GM23338 (cell line): ENCODE results near the gene CXCR5. TPM values are rescaled to one million over a fixed set of nuclear protein-coding genes. Genes with fewer than 3 reads are reported as not detected.

Experiments
- ATAC-seq: fragments of 200-7000 bp; cut with Tn5 transposase; 3 replicates; pipeline ENCODE4 v1.9.1; 2020
- DNase-seq: peaks from one replicate; pipeline ENCODE4 v3.0.0-alpha.2; 2015; ENCODE audit warnings: low spot score
- H2AFZ ChIP-seq: fragments of 200-600 bp; sonication (generic); 2 replicates; pipeline ENCODE4 v1.8.0; 2016; ENCODE audit warnings: antibody characterized with exemption, mild to moderate bottlenecking, moderate library complexity
- H3F3A ChIP-seq: fragments of 200-600 bp; sonication (generic); replicated peaks from 2 replicates; pipeline ENCODE4 v1.8.0; 2017; ENCODE audit warnings: antibody characterized with exemption, mixed run types, low read depth
- H3K27ac ChIP-seq: fragments of 200-600 bp; sonication (generic); 2 replicates; pipeline ENCODE4 v1.6.1; 2016; ENCODE audit warnings: low read depth
- H3K27me3 ChIP-seq: fragments of 200-600 bp; sonication (generic); 2 replicates; pipeline ENCODE4 v1.8.0; 2016; ENCODE audit warnings: mild to moderate bottlenecking, mixed run types, moderate library complexity; ENCODE audit not compliant: insufficient read depth
- H3K36me3 ChIP-seq: fragments of 200-600 bp; sonication (generic); 2 replicates; pipeline ENCODE4 v1.8.0; 2016; ENCODE audit warnings: mild to moderate bottlenecking; ENCODE audit not compliant: insufficient read depth
- H3K4me1 ChIP-seq: fragments of 200-600 bp; sonication (generic); 2 replicates; pipeline ENCODE4 v1.8.0; 2016; ENCODE audit warnings: mild to moderate bottlenecking, moderate library complexity; ENCODE audit not compliant: insufficient read depth
- H3K4me2 ChIP-seq: fragments of 200-600 bp; sonication (generic); 2 replicates; pipeline ENCODE4 v1.7.1; 2017; ENCODE audit warnings: mixed run types
- H3K4me3 ChIP-seq: fragments of 200-600 bp; sonication (generic); 2 replicates; pipeline ENCODE4 v1.6.1; 2016; ENCODE audit warnings: mixed run types
- H3K79me2 ChIP-seq: fragments of 200-600 bp; sonication (generic); replicated peaks from 2 replicates; pipeline ENCODE4 v1.8.0; 2017; ENCODE audit warnings: mild to moderate bottlenecking; ENCODE audit not compliant: insufficient read depth
- H3K9me2 ChIP-seq: fragments of 200-600 bp; sonication (generic); 2 replicates; pipeline ENCODE4 v1.8.0; 2017; ENCODE audit not compliant: insufficient read depth
- H4K20me1 ChIP-seq: fragments of 200-600 bp; sonication (generic); replicated peaks from 2 replicates; pipeline ENCODE4 v1.8.0; 2017; ENCODE audit warnings: mild to moderate bottlenecking; ENCODE audit not compliant: insufficient read depth
- H3K27ac Mint-ChIP-seq: 2 replicates; pipeline ENCODE4 v1.8.0; 2020; ENCODE audit warnings: inconsistent platforms, mild to moderate bottlenecking, moderate library complexity, mixed read lengths
- H3K27me3 Mint-ChIP-seq: 3 replicates; pipeline ENCODE4 v1.8.0; 2022; ENCODE audit warnings: low read depth, mild to moderate bottlenecking, moderate library complexity, mixed read lengths, inconsistent platforms; ENCODE audit not compliant: insufficient read depth, poor library complexity
- H3K36me3 Mint-ChIP-seq: 3 replicates; pipeline ENCODE4 v1.8.0; 2021; ENCODE audit warnings: low read depth, mild to moderate bottlenecking, inconsistent platforms, moderate library complexity, mixed read lengths
- H3K4me1 Mint-ChIP-seq: 3 replicates; pipeline ENCODE4 v1.8.0; 2020; ENCODE audit warnings: mild to moderate bottlenecking, inconsistent platforms, mixed read lengths
- H3K4me3 Mint-ChIP-seq: 3 replicates; pipeline ENCODE4 v1.8.0; 2021; ENCODE audit warnings: moderate library complexity, mild to moderate bottlenecking, inconsistent platforms, mixed read lengths
- H3K9me3 Mint-ChIP-seq: 3 replicates; pipeline ENCODE4 v1.8.0; 2020; ENCODE audit warnings: moderate library complexity, mild to moderate bottlenecking, inconsistent platforms, mixed read lengths
- CTCF ChIP-seq, 2 experiments: fragments of 200-600 bp in 1 of 2; sonication (generic) in 1 of 2; conservative IDR thresholded peaks; 2 replicates each; pipeline versions ENCODE4 v1.5.1 to v1.6.1; 2016 to 2017; ENCODE audit warnings: antibody characterized with exemption in 2 of 2, low read depth in 2 of 2, mild to moderate bottlenecking in 2 of 2, moderate library complexity in 1 of 2
- ETS1 ChIP-seq: IDR thresholded peaks from 2 replicates; pipeline ENCODE4 v1.6.1; 2016; ENCODE audit warnings: antibody characterized with exemption
- EZH2 ChIP-seq: fragments of 200-600 bp; sonication (generic); IDR thresholded peaks from one replicate; pipeline ENCODE4 v1.8.0; 2017; ENCODE audit warnings: antibody characterized with exemption, mild to moderate bottlenecking, low read depth; ENCODE audit not compliant: unreplicated experiment
- NANOG ChIP-seq: IDR thresholded peaks from 2 replicates; pipeline ENCODE4 v1.6.1; 2016; ENCODE audit warnings: antibody characterized with exemption, borderline replicate concordance
- POLR2AphosphoS5 ChIP-seq: IDR thresholded peaks from 2 replicates; pipeline ENCODE4 v1.6.1; 2016; ENCODE audit warnings: antibody characterized with exemption, low read depth
- REST ChIP-seq: IDR thresholded peaks from one replicate; pipeline ENCODE4 v1.6.1; 2018; ENCODE audit warnings: antibody characterized with exemption; ENCODE audit not compliant: unreplicated experiment
- STAT1 ChIP-seq: IDR thresholded peaks from one replicate; pipeline ENCODE4 v1.6.1; 2016; ENCODE audit warnings: antibody characterized with exemption; ENCODE audit not compliant: unreplicated experiment
- ZNF114 ChIP-seq: fragments of 250-450 bp; sonication (Bioruptor Pico); IDR thresholded peaks from 2 replicates; pipeline ENCODE4 v1.5.0; 2020; ENCODE audit warnings: mild to moderate bottlenecking, moderate library complexity
- polyA plus RNA-seq: library from polyadenylated mRNA; unstranded; fragments of >200 nt; fragmentation: Nextera tagmentation; extraction: Ambion mirVana; gene quantifications from 2 replicates; pipeline ENCODE4 v1.2.1, GENCODE V29; 2016
- total RNA-seq: library from RNA; depleted of rRNA; stranded (reverse); fragments of >200 nt; shearing (Covaris generic); gene quantifications from 2 replicates; pipeline ENCODE4 v1.2.3, GENCODE V29; 2014

The CXCR5 gene
- total and polyA plus RNA-seq, 2 experiments from 2014 or later = 0.18 TPM; not detected in 1

- no peak for TF ChIP-seq REST
- no peak for TF ChIP-seq CTCF (conservative IDR thresholded peaks at IDR 0.05; ENCODE audit: low read depth in 2 of 2)
- no peak; the same call in 1 of the 2 replicates for TF ChIP-seq POLR2AphosphoS5
- TF ChIP-seq NANOG = no peak
These were observed 14.1 kb downstream of the CXCR5 start (continued) for GRCh38 chr11:118897721-118898310.

- Mint-ChIP-seq H3K9me3 (no peaks in the 10 kb centered on the region; the same call in 2 of the 3 replicates), H3K27ac (no peak overlapping the region), H3K36me3 (peaks cover 43% of the 10 kb centered on the region), H3K4me1 (peaks cover 48% of the 10 kb centered on the region), H3K4me3 (no peak overlapping the region), H3K27me3 (peaks cover 27% of the 10 kb centered on the region)
- Histone ChIP-seq H3K27me3 (no peaks in the 10 kb centered on the region), H2AFZ (no peak overlapping the region), H3K36me3 (peaks cover 3% of the 10 kb centered on the region; the same call in 1 of the 2 replicates), H3K27ac (no peak overlapping the region), H3K4me3 (no peak overlapping the region), H3K4me2 (no peak overlapping the region; the same call in 1 of the 2 replicates), H4K20me1 (peaks cover 4% of the 10 kb centered on the region; the same call in 1 of the 2 replicates), H3F3A (no peaks in the 10 kb centered on the region), H3K9me2 (no peaks in the 10 kb centered on the region), H3K79me2 (peaks cover 2% of the 10 kb centered on the region; the same call in 1 of the 2 replicates), H3K4me1 (peaks cover 28% of the 10 kb centered on the region)
- ATAC-seq = no peak
- DNase-seq = no peak
- TF ChIP-seq CTCF (conservative IDR thresholded peaks at IDR 0.05; ENCODE audit: low read depth in 2 of 2) = no peak
- TF ChIP-seq REST = no peak
- no peak for TF ChIP-seq ZNF114 (CRISPR knock-in tag)
- no peak for TF ChIP-seq STAT1
- no peak for TF ChIP-seq NANOG
- no peak for TF ChIP-seq ETS1
- TF ChIP-seq EZH2 = no peak
These were observed 15.0 kb downstream of the CXCR5 start for GRCh38 chr11:118898400-118899295.
